Measurements from ENCODE around the gene TJP2.

The TJP2 gene

DNA sequence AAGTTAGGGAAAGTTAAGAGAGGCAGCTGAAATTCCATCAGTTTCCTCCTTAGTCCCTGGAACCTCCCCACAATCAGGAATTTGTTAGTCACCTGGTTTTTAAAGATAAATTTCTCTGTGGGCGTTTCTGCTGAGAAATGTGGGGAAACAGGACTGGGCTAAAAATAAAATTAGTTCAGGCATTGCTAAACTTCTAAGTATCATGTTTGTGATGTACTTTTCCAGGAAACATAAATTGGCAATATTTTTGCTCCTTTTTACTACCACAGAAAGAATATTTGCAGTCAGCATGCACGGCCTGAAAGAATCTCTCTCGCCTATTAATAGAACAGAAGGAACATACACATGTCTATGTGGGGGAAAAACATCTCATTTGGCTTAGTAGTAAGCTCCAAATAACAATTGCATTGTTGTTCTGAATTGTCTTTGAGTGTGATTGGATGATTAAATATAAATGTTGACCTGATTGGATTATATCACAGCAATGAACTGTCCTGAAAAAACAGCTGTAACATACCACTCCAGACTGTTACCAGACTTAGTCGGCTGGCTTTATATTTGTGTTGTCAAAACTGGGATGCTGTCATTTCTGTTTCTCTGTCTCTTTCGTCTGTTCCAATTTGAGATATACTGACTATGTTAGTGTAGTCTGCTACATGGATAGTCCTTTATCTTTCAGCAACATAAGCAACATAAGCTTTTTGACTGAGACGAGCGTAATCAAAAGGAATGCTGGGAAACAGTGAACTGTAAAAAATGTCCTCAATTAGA lies 12.9 kb downstream of the TJP2 start:
- TF ChIP-seq, protein P1, sequence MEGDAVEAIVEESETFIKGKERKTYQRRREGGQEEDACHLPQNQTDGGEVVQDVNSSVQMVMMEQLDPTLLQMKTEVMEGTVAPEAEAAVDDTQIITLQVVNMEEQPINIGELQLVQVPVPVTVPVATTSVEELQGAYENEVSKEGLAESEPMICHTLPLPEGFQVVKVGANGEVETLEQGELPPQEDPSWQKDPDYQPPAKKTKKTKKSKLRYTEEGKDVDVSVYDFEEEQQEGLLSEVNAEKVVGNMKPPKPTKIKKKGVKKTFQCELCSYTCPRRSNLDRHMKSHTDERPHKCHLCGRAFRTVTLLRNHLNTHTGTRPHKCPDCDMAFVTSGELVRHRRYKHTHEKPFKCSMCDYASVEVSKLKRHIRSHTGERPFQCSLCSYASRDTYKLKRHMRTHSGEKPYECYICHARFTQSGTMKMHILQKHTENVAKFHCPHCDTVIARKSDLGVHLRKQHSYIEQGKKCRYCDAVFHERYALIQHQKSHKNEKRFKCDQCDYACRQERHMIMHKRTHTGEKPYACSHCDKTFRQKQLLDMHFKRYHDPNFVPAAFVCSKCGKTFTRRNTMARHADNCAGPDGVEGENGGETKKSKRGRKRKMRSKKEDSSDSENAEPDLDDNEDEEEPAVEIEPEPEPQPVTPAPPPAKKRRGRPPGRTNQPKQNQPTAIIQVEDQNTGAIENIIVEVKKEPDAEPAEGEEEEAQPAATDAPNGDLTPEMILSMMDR (IDR thresholded peaks at IDR 0.05; ENCODE audit: extremely low read depth, insufficient read depth, missing control alignments) = no peak
- in situ Hi-C loops (cut with MboI; ENCODE audit: low pct_unique_long_range_greater_than_20kb, low sequenced_read_pairs, unreplicated experiment) = no loop called here
- no peak for DNase-seq (ENCODE audit: low spot score)

DNA sequence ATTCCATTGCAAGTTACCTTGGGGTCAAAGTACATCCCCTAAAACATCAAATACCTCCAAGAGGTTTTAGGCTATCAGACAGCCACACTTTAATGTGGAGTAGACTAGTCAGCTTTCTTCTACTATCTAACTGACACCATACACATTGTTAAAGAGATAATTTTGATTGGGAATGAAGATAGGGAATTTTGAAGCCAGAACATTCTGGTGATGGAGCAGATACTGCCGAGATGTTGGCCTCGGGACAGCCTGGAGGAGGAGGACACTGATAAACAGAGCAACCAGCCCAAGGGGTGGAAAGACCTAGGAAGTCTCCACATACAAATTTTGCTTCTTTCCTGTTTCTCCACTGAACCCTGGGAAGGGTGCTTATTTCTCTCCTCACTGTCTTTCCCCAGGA lies 14.9 kb downstream of the TJP2 start:
- in situ Hi-C loops (cut with MboI; ENCODE audit: low pct_unique_long_range_greater_than_20kb, low sequenced_read_pairs, unreplicated experiment) = no loop called here
- no peak for DNase-seq (ENCODE audit: low spot score)
- TF ChIP-seq, protein P1 (IDR thresholded peaks at IDR 0.05; ENCODE audit: extremely low read depth, insufficient read depth, missing control alignments) = no peak

DNA sequence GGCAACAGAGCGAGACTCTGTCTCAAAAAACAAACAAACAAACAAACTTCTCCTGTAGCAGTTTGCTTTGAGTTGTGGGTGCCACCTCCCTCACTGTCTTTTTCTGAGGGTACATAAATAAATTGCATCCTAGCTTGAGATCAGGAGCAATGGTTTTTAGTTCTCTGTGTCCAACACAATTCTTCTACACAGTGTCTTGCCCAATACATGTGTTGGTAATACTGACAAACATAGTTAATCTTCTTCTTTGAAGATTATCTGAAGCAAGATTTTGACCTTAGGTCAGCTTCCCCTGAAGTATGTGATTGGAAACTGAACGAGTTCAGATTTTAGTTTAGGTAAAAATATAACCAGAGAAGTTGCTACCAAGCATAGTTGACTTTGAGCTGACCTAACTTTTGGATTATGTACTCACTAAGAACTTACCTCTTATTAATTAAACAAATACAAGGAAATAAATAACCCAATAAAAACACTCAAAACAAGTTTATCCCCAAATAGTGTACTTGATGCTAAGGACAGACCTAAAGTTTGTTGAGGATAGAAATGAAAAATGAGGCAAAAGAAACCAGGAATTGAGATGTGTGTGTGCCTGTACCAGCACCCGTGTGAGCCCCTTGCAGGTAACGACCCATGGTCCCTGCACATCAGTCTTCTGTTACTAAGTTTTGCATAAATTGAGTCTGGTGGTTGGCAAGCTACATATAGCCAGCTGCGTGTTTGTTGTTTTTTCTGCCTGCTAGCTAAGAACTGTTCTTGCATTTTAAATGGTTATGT lies 16.2 kb downstream of the TJP2 start:
- TF ChIP-seq, protein P1 (IDR thresholded peaks at IDR 0.05; ENCODE audit: extremely low read depth, insufficient read depth, missing control alignments) = no peak
- no peak for DNase-seq (ENCODE audit: low spot score)
- in situ Hi-C loops (cut with MboI; ENCODE audit: low pct_unique_long_range_greater_than_20kb, low sequenced_read_pairs, unreplicated experiment) = loop anchor here (10.0 kb wide), 1 partner anchor 135 kb away; no protein-coding TSS in a partner anchor

DNA sequence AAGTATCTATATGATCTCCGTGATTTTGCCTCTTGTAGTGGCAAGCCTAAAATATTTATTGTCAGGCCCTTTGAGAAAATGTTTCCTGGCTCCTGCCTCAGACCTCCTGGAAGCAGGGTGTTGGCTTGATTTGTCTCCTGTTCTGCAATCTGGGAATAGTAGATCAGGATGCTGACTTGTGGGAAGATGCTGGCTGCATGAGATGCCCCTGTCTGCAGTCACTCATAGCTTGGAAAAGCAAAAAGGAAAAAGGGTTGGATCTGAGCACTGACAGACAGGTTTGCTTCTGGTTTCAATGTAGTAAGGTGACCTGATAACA lies 16.7 kb downstream of the TJP2 start:
- no peak for DNase-seq (ENCODE audit: low spot score)
- in situ Hi-C loops (cut with MboI; ENCODE audit: low pct_unique_long_range_greater_than_20kb, low sequenced_read_pairs, unreplicated experiment) = loop anchor here (10.0 kb wide), 1 partner anchor 136 kb away; no protein-coding TSS in a partner anchor
- TF ChIP-seq, protein P1 (IDR thresholded peaks at IDR 0.05; ENCODE audit: extremely low read depth, insufficient read depth, missing control alignments) = no peak

DNA sequence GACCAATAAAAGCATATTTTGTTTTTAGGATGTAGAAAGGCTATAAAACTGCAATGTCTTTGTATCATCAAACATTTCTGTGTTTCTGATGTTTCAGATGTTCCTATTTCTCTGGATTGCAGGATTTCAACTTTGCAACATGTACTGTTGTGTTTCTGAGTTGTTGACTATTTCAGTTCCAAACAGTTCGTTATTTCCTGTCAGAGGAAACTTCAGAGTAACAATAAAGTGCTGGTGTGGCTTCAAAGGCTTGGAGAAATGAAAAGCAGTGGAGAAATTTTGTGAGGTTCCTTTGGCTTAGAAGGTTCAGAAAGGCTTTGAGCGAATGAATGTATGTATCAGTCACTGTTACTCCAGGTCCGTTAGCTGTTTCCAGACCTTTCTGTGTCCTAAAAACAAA lies 17.2 kb downstream of the TJP2 start:
- no peak for DNase-seq (ENCODE audit: low spot score)
- TF ChIP-seq, protein P1 (IDR thresholded peaks at IDR 0.05; ENCODE audit: extremely low read depth, insufficient read depth, missing control alignments) = no peak
- in situ Hi-C loops (cut with MboI; ENCODE audit: low pct_unique_long_range_greater_than_20kb, low sequenced_read_pairs, unreplicated experiment) = loop anchor here (10.0 kb wide), 1 partner anchor 136 kb away; no protein-coding TSS in a partner anchor

DNA sequence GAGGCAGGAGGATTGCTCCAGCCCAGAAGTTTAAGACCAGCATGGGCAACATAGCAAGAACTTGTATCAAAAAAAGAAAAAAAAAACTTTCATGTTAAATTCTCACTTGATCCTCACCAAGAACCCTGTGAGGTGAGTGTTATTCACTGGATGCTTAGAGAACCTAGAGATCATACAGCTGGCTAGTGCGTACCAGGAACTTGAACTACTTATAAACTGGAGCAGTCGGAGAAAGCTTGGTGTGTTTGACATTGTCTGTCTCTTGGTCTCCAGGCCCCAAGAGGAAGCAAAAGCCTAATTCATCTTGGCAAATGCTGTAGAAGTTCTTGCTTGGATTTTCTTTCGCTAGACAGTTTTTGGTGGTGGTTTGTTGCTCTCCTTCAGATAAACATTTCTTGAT lies 18.1 kb downstream of the TJP2 start:
- no peak for DNase-seq (ENCODE audit: low spot score)
- TF ChIP-seq, protein P1 (IDR thresholded peaks at IDR 0.05; ENCODE audit: extremely low read depth, insufficient read depth, missing control alignments) = no peak
- in situ Hi-C loops (cut with MboI; ENCODE audit: low pct_unique_long_range_greater_than_20kb, low sequenced_read_pairs, unreplicated experiment) = loop anchor here (10.0 kb wide), 1 partner anchor 137 kb away; no protein-coding TSS in a partner anchor
